Sigmoid colon (tissue), 4 donors: ENCODE measurements around the gene FOXD1.

Experiments
- CTCF ChIP-seq, 4 experiments: fragments of 450-650 bp in 3 of 4; fragments of 200-600 bp in 1 of 4; IDR thresholded peaks; one replicate each; pipeline ENCODE4 v1.5.1; 2016 to 2019; ENCODE audit warnings: antibody characterized with exemption in 4 of 4, mild to moderate bottlenecking in 3 of 4, moderate library complexity in 2 of 4
- POLR2A ChIP-seq, 2 donors: fragments of 450-650 bp; IDR thresholded peaks; one replicate each; pipeline ENCODE4 v1.6.1; 2016; ENCODE audit warnings: antibody characterized with exemption in 2 of 2, mild to moderate bottlenecking in 2 of 2, moderate library complexity in 2 of 2
- POLR2AphosphoS5 ChIP-seq, 4 donors: sonication (generic); formaldehyde crosslinking; IDR thresholded peaks; one replicate each; pipeline ENCODE4 v1.6.1; 2017; ENCODE audit warnings: antibody characterized with exemption in 4 of 4

- TF ChIP-seq CTCF (IDR thresholded peaks at IDR 0.05): no peak
- no peak for TF ChIP-seq POLR2A (IDR thresholded peaks at IDR 0.05)
- TF ChIP-seq POLR2AphosphoS5 (IDR thresholded peaks at IDR 0.05): no peak
These were observed 48.8 kb downstream of the FOXD1 start for GRCh38 chr5:73399775-73400174.
